ENCODE results near the gene DCP1B. TPM values are rescaled to one million over a fixed set of nuclear protein-coding genes. Genes with fewer than 3 reads are reported as not detected.

Gene DCP1B
- total RNA-seq, 2 donors from 2014 or later: 17.6 to 19.9 TPM

GRCh38 chr12:1896964-1897363 lies 107.3 kb downstream of the DCP1B start:
- H3K4me1 Mint-ChIP-seq (ENCODE audit: low read depth): no peaks in the 10 kb centered on the region
- peaks cover 5 to 7% of the 10 kb centered on the region in 2 donors for H3K36me3 Mint-ChIP-seq (ENCODE audit: insufficient read depth in 2 of 2)
- DNase-seq (no peak), ATAC-seq (replicated peaks in 1 of 2) (no peak)
- H3K27me3 Mint-ChIP-seq (ENCODE audit: low read depth): peaks cover 14% of the 10 kb centered on the region
- no peak overlapping the region for H3K27ac Mint-ChIP-seq
- peaks cover 2 to 7% of the 10 kb centered on the region in 2 donors for H3K9me3 Mint-ChIP-seq
- no peak overlapping the region for H3K4me3 Mint-ChIP-seq

Other genes with a start within 250 kb of the DCP1B start
- under 1 TPM in 1 of 2 donors, not detected in 1; 0.14 TPM for gene LRTM2, start 183.9 kb downstream of the DCP1B start, total RNA-seq
- 1 to 10 TPM; 6.0 to 7.2 TPM for gene CACNA2D4, start 85.8 kb downstream of the DCP1B start, total RNA-seq
- under 1 TPM; 0.14 to 0.21 TPM for gene CACNA1C, start 48.5 kb upstream of the DCP1B start, total RNA-seq

All from activated T-cell treated with anti-CD3 and anti-CD28 coated beads, Interleukin-2, amount 50 U/mL, for 72 hours (primary cell).